22Rv1 (cell line): ENCODE data around the gene ENTPD6.

Source experiments
- ZFX ChIP-seq: fragments of 450-650 bp; IDR thresholded peaks from 2 replicates; pipeline ENCODE4 v1.6.1; 2017; ENCODE audit warnings: antibody characterized with exemption, borderline replicate concordance
- TF ChIP-seq, protein P1 (sequence below): fragments of 450-650 bp; IDR thresholded peaks from 2 replicates; pipeline ENCODE4 v1.5.1; 2017; ENCODE audit warnings: mild to moderate bottlenecking

DNA sequence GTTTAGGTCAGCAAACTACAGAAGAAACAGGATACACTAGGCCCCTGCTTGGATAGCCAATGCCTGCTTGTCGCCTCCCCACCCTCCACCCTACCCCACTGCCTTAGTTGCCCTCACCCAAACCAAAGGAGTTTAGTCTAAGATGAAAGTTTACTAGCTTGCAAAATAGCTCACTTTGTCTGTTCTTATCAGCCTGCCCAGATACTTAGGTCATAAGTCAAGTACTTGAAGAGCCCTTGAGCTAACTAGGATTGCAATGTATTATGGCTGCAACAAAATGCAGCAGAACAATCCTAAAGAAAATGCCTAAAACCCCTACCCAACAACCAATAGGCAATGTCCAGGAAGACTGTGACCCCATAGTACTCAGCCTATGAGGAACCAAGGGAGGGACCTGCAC is 7.3 kb upstream of the ENTPD6 start:
- TF ChIP-seq, protein P1, sequence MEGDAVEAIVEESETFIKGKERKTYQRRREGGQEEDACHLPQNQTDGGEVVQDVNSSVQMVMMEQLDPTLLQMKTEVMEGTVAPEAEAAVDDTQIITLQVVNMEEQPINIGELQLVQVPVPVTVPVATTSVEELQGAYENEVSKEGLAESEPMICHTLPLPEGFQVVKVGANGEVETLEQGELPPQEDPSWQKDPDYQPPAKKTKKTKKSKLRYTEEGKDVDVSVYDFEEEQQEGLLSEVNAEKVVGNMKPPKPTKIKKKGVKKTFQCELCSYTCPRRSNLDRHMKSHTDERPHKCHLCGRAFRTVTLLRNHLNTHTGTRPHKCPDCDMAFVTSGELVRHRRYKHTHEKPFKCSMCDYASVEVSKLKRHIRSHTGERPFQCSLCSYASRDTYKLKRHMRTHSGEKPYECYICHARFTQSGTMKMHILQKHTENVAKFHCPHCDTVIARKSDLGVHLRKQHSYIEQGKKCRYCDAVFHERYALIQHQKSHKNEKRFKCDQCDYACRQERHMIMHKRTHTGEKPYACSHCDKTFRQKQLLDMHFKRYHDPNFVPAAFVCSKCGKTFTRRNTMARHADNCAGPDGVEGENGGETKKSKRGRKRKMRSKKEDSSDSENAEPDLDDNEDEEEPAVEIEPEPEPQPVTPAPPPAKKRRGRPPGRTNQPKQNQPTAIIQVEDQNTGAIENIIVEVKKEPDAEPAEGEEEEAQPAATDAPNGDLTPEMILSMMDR, result no peak
- no peak for TF ChIP-seq ZFX
